ENCODE results near the gene PLEKHS1.
"Not testable (repeated sequence)": the region's sequence is repeated elsewhere in the genome, so short reads cannot be mapped to it uniquely, and the experiment has no call there.

Gene PLEKHS1

DNA sequence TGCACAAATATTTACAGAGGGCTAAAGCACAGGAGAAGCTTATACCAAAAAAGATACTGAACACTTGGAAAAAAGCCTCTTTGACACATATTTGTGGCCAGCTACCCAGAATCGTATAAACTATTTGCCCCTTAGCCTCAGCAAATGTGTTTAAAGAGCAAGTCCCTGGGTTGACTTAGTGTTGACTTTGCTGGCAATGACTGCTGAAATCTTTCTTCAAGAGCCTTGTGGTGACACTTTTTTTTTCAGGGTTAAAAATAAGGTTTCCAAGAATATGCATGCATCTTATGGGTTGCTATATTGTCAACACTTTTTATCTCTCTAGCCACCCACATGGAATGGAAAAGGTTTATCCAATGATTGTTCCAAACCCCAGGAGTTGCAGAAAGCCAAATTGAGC, 14.9 kb upstream of the PLEKHS1 start:
- in situ Hi-C loops (cut with MboI; ENCODE audit: low pct_unique_long_range_greater_than_20kb, low sequenced_read_pairs) = no loop called here
- DNase-seq = no peak

DNA sequence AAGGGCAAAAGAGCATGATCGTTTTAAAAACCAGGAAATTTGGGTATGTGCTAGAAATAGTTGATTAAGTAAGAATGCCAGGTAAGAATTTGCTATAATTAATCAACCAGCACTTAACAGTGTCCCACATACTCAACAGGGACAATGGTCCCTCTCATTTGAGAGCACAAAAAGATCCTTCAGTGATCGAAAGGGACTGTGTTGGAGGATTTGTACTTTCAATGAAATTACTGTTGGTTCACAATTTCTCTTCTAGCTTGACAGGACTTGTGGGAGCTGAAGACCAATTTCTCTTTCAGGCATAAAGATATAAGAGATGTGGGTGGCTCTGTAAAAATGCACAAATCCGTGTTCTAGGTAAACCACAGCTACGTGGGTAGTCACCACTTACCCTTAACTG, 12.5 kb upstream of the PLEKHS1 start:
- in situ Hi-C loops (cut with MboI; ENCODE audit: low pct_unique_long_range_greater_than_20kb, low sequenced_read_pairs) = no loop called here
- DNase-seq = no peak

DNA sequence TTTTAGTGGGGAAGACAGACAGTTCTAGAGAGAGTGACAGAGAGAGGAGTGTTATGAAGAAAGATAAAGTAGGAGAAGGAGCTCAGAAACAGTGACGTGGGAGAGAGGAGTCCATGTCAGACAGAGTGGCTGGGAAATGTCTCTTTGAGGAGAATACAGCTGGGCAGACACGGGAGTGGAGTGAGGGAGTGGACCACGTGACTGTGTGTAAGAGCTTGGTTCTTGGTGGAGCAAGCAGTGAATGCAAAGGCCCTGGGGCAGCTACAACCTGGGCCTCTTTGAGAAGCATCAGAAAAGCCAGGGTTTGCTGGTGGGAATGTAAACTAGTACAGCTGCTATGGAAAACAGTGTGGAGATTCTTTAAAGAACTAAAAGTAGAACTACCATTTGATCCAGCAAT, 11.9 kb upstream of the PLEKHS1 start:
- in situ Hi-C loops (cut with MboI; ENCODE audit: low pct_unique_long_range_greater_than_20kb, low sequenced_read_pairs) = no loop called here
- DNase-seq = no peak

DNA sequence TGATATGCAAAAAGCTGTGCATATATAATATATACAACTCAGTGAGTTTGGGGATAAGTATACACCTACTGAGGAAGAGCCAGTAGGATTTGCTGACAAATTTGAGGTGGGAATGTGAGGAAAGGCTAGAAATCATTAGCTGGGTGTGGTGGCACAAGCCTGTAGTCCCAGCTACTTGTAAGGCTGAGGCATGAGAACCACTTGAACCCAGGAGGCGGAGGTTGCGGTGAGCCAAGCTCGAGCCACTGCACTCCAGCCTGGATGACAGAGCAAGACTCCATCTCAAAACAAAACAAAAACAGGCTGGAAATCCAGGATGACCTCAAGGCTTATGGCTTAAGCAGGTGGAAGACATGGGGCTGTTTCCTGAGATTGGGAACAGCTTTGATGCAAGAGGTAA, 10.6 kb upstream of the PLEKHS1 start:
- no peak for DNase-seq

DNA sequence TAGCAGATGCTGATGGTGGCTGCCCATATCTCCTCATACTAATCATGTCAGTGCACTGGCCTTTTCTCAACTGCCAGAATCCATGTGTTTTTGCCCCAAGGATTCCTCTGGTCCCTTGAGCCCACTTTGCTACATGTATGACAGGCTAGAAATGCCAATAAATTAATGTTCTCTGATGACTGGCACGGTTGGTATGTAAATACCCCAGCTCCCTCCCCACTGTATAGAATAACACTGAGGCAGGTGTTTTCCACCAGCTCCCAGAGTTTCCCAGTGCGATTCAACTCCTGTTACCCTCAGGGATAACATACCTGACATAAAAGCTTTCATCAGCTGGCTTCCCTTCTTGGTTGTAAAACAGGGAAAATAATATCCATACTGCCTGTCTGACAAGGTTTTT, 9.0 kb upstream of the PLEKHS1 start:
- no peak for DNase-seq
- in situ Hi-C loops (cut with MboI; ENCODE audit: low pct_unique_long_range_greater_than_20kb, low sequenced_read_pairs) = no loop called here

More for the DNA sequence above, 10.6 kb upstream of the PLEKHS1 start:
- in situ Hi-C loops (cut with MboI; ENCODE audit: low pct_unique_long_range_greater_than_20kb, low sequenced_read_pairs) = no loop called here

DNA sequence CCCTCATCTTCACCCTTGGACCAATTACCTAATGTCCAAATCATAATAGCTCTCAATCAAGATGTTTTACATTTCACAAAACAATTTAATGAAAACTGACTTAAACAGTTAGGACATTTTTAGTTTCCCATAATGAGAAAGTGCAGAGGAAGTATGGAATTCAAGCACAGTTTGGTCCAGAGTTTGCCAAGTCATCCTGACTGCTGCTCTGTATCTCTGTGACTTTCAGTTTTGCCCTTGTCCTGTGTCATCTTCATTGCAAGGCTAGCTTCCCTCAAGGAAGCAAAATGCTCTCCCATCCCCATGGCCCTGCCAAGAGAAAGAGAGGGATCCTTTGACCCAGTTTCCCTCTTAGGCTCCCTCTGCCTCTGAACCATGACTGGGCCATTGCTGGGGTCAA, 7.9 kb upstream of the PLEKHS1 start:
- in situ Hi-C loops (cut with MboI; ENCODE audit: low pct_unique_long_range_greater_than_20kb, low sequenced_read_pairs) = no loop called here
- no peak for DNase-seq

DNA sequence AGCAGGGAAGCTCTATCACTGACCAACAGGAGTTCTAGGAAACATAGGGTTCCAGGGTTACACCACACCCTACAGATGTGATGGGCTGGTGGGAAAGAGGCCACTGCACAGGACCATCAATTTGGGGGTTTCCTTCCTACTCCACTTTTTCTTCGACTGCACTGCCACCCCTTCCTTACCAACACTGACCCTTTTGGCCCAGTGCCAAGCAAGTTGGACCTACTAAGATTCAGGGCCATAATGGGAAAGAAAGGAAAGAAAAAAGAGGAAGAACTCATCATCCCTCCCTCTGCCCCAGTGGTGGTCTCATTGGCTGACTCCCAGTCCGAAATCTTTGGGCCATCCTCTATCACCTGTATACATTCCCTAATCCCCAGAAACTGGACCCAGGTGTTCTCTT, 6.1 kb upstream of the PLEKHS1 start:
- DNase-seq = no peak
- in situ Hi-C loops (cut with MboI; ENCODE audit: low pct_unique_long_range_greater_than_20kb, low sequenced_read_pairs) = no loop called here

DNA sequence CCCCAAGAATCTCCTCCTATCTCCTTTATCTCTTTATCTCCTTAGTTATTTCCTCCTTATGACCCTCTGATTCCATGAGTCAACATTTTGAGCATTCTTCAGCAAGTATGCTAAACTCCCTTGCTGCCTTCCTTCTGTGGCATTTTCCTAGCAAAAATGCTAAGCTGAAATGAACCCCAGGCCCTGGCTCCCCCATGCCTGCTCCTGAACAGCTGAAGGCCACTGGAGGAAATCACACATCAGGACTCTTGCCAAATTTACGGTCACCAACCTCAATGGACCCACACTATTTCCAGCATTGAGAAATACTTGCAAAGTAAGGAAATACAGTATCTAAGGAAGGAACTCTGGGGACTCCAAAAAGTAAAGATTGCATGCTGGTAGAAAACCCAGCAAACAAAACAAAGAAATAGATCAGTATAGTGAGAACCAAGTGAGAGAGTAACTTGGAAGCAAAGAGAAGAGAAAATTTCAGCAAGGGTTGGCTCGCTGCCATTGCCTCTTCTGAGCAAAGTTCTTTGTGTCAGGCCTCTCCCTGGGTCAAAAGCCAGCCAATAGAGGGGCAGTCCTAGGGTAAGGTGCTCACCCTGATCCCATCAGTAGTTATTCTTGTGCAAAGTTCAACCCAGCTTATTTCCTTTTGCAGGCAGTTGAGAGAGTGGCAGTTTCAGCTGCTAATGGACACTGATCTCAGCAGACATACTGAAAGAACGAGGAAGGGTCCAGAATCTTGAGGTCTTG, 5.1 kb upstream of the PLEKHS1 start:
- in situ Hi-C loops (cut with MboI; ENCODE audit: low pct_unique_long_range_greater_than_20kb, low sequenced_read_pairs) = no loop called here
- no peak for DNase-seq

DNA sequence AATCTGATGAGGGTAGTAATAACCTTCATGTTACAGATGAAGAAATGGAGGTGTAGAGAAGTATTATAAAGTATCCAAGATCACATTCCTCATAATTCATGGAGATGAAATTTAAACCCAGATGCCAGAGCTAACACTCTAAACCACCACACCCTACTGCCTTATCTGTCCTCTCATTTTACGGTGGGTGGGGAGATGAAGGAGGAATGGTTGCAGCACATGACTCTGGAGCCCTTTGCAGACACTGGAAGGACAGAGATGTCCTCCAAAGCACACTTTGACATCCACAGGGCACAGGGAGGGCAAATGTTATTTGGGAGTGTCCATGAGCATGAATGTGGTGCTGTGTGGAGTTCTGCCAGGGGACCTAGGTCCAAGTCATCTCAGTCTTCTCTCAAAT, 1.1 kb downstream of the PLEKHS1 start:
- in situ Hi-C loops (cut with MboI; ENCODE audit: low pct_unique_long_range_greater_than_20kb, low sequenced_read_pairs) = no loop called here
- DNase-seq = no peak

DNA sequence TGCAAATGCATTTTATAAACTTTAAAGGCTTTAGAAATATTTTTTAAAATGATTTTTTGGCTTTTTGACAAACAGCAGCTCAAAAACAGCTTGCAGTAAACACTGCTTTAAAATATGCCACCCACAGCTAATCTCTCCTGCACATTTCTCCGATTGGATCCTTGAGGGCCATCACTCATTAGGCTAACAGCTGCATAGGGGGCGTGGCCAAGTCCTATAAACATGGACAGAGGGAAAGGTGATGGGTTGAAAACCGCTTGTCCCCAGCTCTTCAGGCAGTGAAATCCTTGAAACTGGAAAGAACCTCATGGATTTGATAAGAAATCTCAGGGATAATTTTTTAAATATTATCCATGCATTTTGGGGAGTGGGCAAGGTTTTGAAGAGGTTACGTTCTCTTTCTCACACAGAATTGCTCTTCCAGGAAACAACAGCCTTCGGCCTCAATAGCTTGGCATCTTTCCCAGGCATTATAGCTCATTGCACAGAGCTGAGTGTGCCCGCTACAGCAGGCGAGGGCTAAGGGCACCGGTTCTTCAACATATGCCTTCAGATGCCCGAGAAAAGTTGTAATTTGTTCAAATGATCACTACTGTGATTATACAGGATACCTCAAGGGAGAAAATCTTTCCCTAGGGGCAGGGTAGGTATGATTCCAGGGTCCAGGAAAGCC, 1.7 kb downstream of the PLEKHS1 start:
- no peak for DNase-seq
- in situ Hi-C loops (cut with MboI; ENCODE audit: low pct_unique_long_range_greater_than_20kb, low sequenced_read_pairs) = no loop called here

DNA sequence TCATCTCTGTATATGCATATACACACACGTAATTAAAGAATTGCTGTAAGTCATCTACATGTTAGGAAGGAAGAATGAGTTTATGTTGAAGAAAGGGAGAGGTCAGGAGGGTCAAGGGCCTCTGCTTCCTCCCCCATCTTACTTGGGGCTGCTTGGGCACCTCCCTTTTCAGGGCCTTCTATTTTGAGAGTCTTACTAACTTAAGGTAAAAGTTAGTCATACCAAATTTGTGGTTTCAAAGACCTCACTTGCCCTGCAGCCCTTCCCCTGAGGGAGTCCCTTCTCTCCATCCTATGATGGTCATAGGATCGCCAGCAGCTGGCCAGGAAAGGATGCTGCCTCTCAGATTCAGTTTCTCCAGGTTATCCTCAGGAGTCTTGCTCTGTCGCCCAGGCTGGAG, 2.6 kb downstream of the PLEKHS1 start:
- DNase-seq = no peak
- in situ Hi-C loops (cut with MboI; ENCODE audit: low pct_unique_long_range_greater_than_20kb, low sequenced_read_pairs) = no loop called here

DNA sequence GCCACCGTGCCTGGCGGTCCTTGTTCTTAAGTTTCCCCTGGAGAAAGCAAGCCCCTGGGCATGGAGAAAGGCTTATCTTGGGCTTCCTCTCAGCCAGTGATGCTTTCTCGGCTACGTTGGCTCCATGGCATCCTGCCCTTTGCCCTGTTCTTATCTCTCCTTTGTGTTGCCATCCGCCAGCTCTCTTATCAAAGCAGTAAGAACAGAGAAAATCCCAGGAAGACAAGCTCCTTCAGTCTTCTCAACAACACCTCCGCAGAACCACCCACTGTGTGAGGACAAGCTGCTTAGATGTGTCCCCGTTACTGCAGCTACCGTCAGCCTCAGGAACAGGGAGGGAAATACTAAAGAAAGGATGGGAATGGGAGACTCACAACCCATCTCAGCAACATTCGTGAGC, 3.3 kb downstream of the PLEKHS1 start:
- DNase-seq = no peak
- in situ Hi-C loops (cut with MboI; ENCODE audit: low pct_unique_long_range_greater_than_20kb, low sequenced_read_pairs) = no loop called here

DNA sequence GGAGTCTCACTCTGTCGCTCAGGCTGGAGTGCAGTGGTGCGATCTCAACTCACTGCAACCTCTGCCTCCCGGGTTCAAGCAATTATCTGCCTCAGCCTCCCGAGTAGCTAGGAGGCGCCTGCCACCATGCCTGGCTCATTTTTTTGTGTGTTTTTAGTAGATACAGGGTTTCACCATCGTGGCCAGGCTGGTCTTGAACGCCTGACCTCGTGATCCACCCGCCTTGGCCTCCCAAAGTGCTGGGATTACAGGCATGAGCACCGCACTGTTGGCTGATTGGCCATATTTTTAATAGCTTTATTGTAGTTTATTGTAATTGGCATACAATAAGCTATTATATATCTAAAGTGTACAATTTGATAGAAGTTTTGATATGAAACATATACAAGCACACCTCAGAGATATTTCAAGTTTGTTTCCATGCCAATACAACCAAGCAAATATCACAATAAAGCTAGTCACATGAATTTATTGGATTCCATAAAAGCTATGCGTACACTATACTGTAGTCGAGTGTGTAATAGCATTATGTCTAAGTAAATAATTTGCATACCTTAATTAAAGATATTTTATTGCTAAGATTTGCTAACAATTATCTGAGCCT, 5.6 kb downstream of the PLEKHS1 start:
- in situ Hi-C loops (cut with MboI; ENCODE audit: low pct_unique_long_range_greater_than_20kb, low sequenced_read_pairs) = no loop called here
- DNase-seq = no peak

DNA sequence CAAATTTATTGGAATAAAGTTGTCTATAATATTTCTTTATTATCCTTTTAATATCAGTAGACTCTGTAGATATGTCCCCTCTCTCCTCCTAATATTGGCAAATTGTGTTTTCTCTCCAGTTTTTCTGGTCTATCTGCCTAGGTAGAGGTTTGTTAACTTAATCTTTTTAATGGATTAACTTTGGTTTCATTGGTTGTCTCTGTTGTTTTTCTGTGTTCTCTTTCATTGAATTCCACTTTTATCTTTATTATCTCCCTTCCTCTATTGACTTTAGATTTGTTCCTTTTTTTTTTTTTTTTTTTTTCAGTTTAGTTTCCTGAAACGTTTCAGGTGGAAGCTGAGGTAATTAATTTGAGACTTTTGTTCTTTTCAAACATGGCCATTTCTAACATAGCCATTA, 10.6 kb downstream of the PLEKHS1 start:
- in situ Hi-C loops (cut with MboI; ENCODE audit: low pct_unique_long_range_greater_than_20kb, low sequenced_read_pairs) = no loop called here
- DNase-seq = no peak

DNA sequence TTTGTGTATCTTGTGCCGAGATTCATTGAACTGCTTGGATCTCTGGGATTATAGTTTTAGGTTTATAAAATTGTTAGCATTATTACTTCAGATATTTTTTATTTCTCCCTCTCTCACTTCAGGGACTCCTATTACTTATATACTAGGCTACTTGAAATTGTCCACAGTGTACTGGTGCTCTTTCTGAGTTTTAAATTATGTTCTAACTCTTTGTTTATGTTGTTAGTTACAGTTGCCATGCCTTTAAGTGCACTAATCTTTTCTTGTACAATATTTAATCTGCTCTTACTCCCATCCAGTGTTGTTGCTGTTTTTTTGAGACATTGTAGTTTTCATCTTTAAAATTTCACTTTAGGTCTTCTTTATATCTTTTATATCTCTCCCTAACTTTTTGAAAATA, 13.1 kb downstream of the PLEKHS1 start:
- DNase-seq = no peak
- in situ Hi-C loops (cut with MboI; ENCODE audit: low pct_unique_long_range_greater_than_20kb, low sequenced_read_pairs) = no loop called here

DNA sequence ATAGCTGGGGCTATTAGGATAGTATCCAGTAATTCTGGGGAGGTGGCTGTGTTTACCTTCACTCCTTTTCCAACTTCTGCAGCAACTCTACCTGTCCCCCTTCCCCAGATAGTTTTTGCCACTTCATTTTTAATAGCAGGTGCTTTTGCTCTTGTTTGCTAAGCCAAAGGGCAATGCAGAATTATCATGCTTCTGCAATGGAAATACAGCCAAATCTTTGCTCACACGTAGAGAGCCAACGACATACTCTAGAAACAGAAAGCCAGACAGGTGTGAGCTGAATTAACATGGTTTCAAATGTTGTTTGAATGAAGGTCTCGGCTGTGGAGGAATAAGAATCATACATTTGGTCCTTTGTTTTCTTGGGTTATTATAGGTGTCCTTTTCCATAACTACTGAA, 14.4 kb downstream of the PLEKHS1 start:
- in situ Hi-C loops (cut with MboI; ENCODE audit: low pct_unique_long_range_greater_than_20kb, low sequenced_read_pairs) = no loop called here
- no peak for DNase-seq

DNA sequence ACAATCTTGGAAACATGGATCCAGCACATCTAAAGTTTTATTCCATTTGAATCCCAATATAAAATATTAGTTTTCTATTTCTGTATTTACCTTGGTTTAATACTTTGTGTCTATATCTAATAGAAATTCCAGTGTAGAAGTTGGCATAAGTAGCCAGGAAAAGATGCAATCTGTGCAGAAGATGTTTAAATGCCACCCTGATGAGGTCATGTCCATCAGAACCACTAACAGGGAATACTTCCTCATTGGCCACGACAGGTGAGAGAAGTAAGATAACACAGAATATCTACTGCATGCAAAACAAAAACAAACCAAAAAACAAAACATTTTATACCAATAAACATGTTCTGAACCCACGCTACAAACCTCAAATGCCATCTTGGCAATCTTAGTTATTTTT, 15.7 kb downstream of the PLEKHS1 start:
- in situ Hi-C loops (cut with MboI; ENCODE audit: low pct_unique_long_range_greater_than_20kb, low sequenced_read_pairs) = no loop called here
- no peak for DNase-seq

DNA sequence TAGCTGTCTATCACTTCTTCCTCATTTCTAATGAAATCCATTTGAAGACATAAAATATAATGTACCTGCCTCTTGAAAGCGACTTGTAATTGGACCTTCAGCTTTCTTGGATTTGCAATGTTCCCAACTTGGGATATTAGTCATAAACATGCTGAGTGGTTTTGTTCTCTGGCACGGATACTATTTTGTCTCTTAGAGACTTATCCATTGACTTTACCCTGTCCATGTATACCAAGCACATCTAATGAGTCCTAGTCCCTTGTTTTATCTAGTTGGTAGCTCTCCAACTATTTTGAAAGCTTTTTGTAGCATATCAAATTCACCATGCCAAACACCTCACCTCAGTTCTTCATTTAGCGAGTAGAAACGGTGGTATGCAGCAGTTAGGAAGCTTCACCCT, 18.9 kb downstream of the PLEKHS1 start:
- DNase-seq = no peak
- in situ Hi-C loops (cut with MboI; ENCODE audit: low pct_unique_long_range_greater_than_20kb, low sequenced_read_pairs) = no loop called here

DNA sequence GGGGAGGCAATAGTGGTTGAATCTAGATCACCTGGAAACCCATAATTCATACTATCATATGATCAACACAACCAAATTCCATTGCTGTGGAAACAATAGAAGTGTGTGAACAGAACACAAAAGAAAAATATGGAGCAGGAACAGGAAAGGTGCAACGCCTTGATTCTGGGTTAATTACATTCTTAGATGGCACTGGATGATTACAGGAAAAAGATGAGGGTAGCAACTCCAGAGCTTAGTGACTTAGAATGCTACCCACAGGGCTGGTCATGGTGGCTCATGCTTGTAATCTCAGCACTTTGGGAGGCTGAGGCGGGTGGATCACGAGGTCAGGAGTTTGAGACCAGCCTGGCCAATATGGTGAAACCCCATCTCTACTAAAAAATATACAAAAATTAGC, 19.6 kb downstream of the PLEKHS1 start:
- DNase-seq; in situ Hi-C loops (cut with MboI; ENCODE audit: low pct_unique_long_range_greater_than_20kb, low sequenced_read_pairs): not testable (repeated sequence)

DNA sequence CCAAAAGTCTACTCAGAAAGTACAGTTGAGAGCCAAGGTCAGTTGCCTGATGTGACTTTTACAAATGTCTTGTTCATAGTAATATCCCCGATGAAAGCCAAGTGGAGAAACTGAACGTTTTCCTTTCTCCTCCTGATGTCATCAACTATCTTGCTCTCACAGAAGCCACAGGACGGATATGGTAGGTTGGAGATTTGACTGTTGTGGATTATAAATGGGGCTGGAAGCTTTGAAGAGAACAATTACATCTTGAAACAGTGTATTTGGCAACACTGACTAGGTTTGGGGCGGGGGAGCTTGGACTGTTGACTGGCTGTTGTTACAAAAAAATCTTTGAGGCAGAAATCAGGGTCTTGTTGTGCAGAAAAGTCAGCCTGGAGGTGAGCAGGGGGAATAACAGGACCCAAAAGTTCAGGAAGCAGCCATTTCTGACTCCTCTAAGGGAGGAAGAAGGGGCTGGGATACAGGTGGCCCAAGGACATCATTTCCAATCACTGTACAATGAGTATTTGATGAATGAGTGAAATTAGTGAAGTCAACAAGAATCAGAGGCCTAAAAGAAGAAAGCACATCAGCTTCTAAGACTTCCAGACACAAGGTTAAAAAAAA, 24.3 kb downstream of the PLEKHS1 start:
- no peak for DNase-seq
- in situ Hi-C loops (cut with MboI; ENCODE audit: low pct_unique_long_range_greater_than_20kb, low sequenced_read_pairs) = no loop called here

Measured in KBM-7 (cell line).